ENCODE data around the gene ZNF398. TPM values are rescaled to one million over a fixed set of nuclear protein-coding genes. Genes with fewer than 3 reads are reported as not detected.

Gene ZNF398
- total RNA-seq, 2 donors from 2014 or later = 27.6 to 28.9 TPM

GRCh38 chr7:149209518-149210269 lies 62.4 kb downstream of the ZNF398 start:
- 70% methylated on average over 7 of the region's 7 CpGs for WGBS
- H3K4me3 ChIP-seq = no peak overlapping the region
- H3K9me3 ChIP-seq = no peaks in the 10 kb centered on the region
- no peak for DNase-seq (ENCODE audit: low spot score)
- no peak overlapping the region for H3K27ac ChIP-seq
- no peaks in the 10 kb centered on the region for H3K27me3 ChIP-seq (replicated peaks; ENCODE audit: insufficient read depth)
- peaks cover 4% of the 10 kb centered on the region for H3K4me1 ChIP-seq (replicated peaks)
- TF ChIP-seq CTCF (IDR thresholded peaks at IDR 0.05) (peak in 1 of 4 experiments; percentile 34), POLR2AphosphoS5 (IDR thresholded peaks at IDR 0.05) (no peak)
- intact Hi-C loops (cut with DNase I) = no loop called here
- peaks cover 19 to 47% of the 10 kb centered on the region in 2 donors for H3K36me3 ChIP-seq

GRCh38 chr7:149210551-149210950 lies 63.3 kb downstream of the ZNF398 start:
- TF ChIP-seq POLR2A (IDR thresholded peaks at IDR 0.05) (no peak), CTCF (IDR thresholded peaks at IDR 0.05) (no peak), POLR2AphosphoS5 (IDR thresholded peaks at IDR 0.05) (no peak)

GRCh38 chr7:149214020-149214720 lies 66.9 kb downstream of the ZNF398 start:
- no peaks in the 10 kb centered on the region for H3K4me1 ChIP-seq (replicated peaks)
- 60% methylated on average over 7 of the region's 7 CpGs for WGBS
- intact Hi-C loops (cut with DNase I) = no loop called here
- no peaks in the 10 kb centered on the region for H3K9me3 ChIP-seq
- no peak for DNase-seq (ENCODE audit: low spot score)
- no peak for TF ChIP-seq CTCF (IDR thresholded peaks at IDR 0.05)
- no peaks in the 10 kb centered on the region for H3K27me3 ChIP-seq (replicated peaks; ENCODE audit: insufficient read depth)
- peaks cover 12 to 33% of the 10 kb centered on the region in 2 donors for H3K36me3 ChIP-seq
- no peak overlapping the region for H3K27ac ChIP-seq
- no peak overlapping the region for H3K4me3 ChIP-seq

More at GRCh38 chr7:149210551-149210950, 63.3 kb downstream of the ZNF398 start:
- Histone ChIP-seq H3K27ac (no peak overlapping the region), H3K27me3 (replicated peaks; ENCODE audit: insufficient read depth) (no peaks in the 10 kb centered on the region), H3K9me3 (no peaks in the 10 kb centered on the region), H3K36me3 (peaks cover 19 to 47% of the 10 kb centered on the region in 2 donors), H3K4me1 (replicated peaks) (peaks cover 4% of the 10 kb centered on the region), H3K4me3 (no peak overlapping the region)
- no peak for DNase-seq (ENCODE audit: low spot score)
- 89% methylated on average over 11 of the region's 11 CpGs for WGBS
- intact Hi-C loops (cut with DNase I) = no loop called here

GRCh38 chr7:149216402-149216801 lies 69.1 kb downstream of the ZNF398 start:
- intact Hi-C loops (cut with DNase I) = no loop called here
- Histone ChIP-seq H3K4me1 (replicated peaks) (no peaks in the 10 kb centered on the region), H3K4me3 (no peak overlapping the region), H3K27ac (no peak overlapping the region), H3K9me3 (no peaks in the 10 kb centered on the region), H3K27me3 (replicated peaks; ENCODE audit: insufficient read depth) (no peaks in the 10 kb centered on the region), H3K36me3 (peaks cover 0 to 23% of the 10 kb centered on the region in 2 donors)
- no peak for DNase-seq (ENCODE audit: low spot score)
- 87% methylated on average over 2 of the region's 2 CpGs for WGBS
- no peak for TF ChIP-seq CTCF (IDR thresholded peaks at IDR 0.05)
- TF ChIP-seq POLR2AphosphoS5 (IDR thresholded peaks at IDR 0.05) = no peak
- TF ChIP-seq POLR2A (IDR thresholded peaks at IDR 0.05) = no peak
